Neural cell (in vitro differentiated cells): ENCODE data around the gene DPYD.

Experiments
- MXI1 ChIP-seq: fragments of 450-650 bp; conservative IDR thresholded peaks from 2 replicates; pipeline ENCODE4 v1.6.1; 2014; ENCODE audit warnings: antibody characterized with exemption, mild to moderate bottlenecking; ENCODE audit not compliant: poor library complexity, severe bottlenecking
- SMC3 ChIP-seq: fragments of 450-650 bp; conservative IDR thresholded peaks from 2 replicates; pipeline ENCODE4 v1.6.1; 2014; ENCODE audit warnings: antibody characterized with exemption, mild to moderate bottlenecking, moderate library complexity; ENCODE audit not compliant: poor library complexity
- TAF1 ChIP-seq: IDR thresholded peaks from 2 replicates; pipeline ENCODE4 v1.6.1; 2012; ENCODE audit warnings: low read depth
- TF ChIP-seq, protein P1 (sequence below): fragments of 450-650 bp; IDR thresholded peaks from 2 replicates; pipeline ENCODE4 v1.5.1; 2014; ENCODE audit warnings: antibody characterized with exemption, mild to moderate bottlenecking, moderate library complexity; ENCODE audit not compliant: poor library complexity, severe bottlenecking

DNA sequence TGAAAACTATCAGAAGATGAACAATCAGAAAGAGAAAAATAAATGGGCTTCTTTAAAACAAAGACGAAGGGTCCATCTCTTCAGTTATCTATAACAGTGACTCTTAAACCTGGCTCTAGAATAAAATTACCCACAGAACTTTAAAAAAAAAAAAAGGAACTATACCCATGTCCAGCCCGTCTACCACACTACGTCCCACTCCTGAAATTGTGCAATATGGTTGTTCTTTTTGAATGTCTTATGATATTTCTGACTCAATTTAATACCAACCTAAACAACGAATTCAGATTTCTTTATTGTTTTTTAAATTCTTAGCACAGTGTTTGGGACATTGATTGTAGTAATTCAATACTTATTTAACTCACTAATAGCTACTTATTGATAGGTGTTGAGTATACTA lies 246.3 kb downstream of the DPYD start:
- TF ChIP-seq, protein P1, sequence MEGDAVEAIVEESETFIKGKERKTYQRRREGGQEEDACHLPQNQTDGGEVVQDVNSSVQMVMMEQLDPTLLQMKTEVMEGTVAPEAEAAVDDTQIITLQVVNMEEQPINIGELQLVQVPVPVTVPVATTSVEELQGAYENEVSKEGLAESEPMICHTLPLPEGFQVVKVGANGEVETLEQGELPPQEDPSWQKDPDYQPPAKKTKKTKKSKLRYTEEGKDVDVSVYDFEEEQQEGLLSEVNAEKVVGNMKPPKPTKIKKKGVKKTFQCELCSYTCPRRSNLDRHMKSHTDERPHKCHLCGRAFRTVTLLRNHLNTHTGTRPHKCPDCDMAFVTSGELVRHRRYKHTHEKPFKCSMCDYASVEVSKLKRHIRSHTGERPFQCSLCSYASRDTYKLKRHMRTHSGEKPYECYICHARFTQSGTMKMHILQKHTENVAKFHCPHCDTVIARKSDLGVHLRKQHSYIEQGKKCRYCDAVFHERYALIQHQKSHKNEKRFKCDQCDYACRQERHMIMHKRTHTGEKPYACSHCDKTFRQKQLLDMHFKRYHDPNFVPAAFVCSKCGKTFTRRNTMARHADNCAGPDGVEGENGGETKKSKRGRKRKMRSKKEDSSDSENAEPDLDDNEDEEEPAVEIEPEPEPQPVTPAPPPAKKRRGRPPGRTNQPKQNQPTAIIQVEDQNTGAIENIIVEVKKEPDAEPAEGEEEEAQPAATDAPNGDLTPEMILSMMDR: no peak
- TF ChIP-seq MXI1: no peak
- TF ChIP-seq SMC3: no peak
- TF ChIP-seq TAF1: no peak
